Measurements from ENCODE around the gene ZNF878.
"Not testable (repeated sequence)": the region's sequence is repeated elsewhere in the genome, so short reads cannot be mapped to it uniquely, and the experiment has no call there.

Gene ZNF878

DNA sequence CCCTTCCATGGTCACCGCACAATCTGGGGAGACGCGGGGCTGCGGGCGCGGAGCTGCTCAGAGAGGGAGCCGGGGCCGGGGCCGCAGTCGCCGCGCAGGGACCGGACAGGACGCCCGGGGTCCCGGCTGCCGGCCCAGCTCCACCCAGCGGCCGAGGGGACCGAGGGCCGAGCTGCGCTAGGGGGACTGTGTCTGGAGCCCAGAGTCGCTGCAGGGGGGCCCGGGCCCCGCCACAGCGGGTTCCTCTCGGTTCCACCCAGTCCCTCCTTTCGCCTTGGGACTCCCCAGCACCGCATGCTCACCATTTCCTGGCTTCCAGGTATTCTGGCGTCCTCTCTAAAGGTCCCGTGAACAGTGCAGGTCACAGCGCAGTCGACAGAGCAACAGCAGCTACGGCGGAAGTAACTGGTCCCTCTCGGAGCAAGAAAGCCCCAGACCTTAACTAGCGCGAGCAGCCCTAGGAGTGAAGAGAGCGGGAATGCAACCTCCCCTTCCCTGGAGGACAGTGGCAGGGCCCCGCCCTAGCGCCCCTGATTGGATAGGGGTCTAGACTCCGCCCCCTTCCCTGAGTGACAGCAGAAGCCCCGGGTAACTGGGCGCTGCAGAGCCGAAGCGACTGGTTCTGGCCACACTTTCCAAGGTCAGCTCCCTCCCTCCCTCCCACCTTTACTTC lies at the start of gene ZNF878:
ZNF878 (minus strand) TSS at position 465 of the 673 bp plus-strand sequence; CDS start at position 305, 160 bp downstream.
- peak; percentile 93 for DNase-seq

DNA sequence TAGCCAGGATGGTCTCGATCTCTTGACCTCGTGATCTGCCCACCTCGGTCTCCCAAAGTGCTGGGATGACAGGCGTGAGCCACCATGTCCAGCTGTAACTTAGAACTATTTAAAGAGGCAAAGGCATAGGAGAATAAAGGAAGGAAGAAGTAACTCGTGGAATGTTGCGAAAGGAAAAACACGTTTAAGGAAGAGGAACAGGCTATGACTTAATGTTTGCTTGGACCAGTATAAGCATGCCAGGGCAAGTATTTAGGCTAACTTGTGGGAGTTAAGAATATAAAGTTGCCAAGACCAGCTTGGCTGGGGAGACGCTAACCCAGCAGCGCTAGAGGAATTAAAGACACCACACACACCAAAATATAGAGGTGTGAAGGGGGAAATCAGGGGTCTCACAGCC lies 45.3 kb upstream of the ZNF878 start:
- DNase-seq, result no peak

DNA sequence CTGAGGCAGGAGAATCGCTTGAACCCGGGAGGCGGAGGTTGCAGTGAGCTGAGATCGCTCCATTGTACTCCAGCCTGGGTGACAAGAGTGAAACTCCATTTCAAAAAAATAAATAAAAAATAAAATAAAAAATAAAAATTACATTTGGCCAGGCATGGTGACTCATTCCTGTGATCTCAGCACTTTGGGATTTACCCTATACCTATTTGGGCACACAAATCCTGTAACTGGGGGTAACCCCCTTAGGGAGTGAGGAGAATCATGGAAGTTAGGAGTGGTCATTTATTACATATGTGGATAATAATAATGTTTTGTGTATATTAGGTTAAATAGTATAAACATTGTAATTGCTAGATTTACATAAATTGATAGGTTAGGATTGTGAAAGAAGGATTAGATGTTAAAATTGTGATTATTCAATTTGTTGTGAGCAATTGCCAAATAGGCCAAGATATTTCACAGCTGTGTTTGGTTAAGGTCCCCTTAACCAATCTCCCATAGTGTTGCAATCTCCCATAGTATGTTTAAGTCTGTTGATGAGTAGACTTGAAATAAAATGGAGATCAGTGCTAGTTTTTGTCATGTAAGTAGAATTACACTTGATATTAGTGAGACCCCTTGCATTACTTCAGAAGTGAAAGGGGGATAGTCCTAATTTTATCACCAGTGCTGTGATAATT lies 42.5 kb upstream of the ZNF878 start:
- DNase-seq, result no peak

DNA sequence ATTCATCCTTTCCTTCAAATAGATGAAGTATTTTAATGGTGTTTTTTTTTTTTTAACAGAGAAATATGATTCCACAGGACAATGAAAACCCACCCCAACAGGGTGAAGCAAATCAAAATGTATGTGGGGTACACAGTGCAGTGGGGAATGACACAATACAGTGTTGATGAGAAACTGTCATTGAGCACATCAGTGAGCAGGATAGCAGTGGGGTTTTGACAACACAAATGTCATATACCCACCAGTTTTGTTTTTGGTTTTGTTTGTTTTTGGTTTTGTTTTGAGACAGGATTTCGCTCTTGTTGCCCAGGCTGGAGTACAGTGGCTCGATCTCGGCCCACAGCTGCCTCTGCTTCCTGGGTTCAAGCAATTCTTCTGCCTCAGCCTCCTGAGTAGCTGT lies 41.0 kb upstream of the ZNF878 start:
- no peak for DNase-seq

DNA sequence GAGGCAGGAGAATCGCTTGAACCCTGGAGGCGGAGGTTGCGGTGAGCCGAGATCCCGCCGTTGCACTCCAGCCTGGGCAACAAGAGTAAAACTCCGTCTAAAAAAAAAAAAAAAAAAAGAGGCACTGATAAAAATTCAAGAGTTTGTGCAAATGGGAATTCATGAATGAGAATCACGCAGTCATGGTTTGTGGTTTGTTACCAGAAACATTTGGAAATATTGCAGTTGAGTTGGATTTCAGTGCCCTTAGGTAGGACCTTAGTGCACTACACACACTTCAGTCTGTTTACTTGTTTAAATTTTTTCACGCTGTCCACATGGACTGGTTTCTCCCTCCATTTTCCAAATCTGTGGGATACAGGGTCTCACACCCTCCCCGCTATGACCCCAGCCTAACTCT lies 40.2 kb upstream of the ZNF878 start:
- DNase-seq, result no peak

DNA sequence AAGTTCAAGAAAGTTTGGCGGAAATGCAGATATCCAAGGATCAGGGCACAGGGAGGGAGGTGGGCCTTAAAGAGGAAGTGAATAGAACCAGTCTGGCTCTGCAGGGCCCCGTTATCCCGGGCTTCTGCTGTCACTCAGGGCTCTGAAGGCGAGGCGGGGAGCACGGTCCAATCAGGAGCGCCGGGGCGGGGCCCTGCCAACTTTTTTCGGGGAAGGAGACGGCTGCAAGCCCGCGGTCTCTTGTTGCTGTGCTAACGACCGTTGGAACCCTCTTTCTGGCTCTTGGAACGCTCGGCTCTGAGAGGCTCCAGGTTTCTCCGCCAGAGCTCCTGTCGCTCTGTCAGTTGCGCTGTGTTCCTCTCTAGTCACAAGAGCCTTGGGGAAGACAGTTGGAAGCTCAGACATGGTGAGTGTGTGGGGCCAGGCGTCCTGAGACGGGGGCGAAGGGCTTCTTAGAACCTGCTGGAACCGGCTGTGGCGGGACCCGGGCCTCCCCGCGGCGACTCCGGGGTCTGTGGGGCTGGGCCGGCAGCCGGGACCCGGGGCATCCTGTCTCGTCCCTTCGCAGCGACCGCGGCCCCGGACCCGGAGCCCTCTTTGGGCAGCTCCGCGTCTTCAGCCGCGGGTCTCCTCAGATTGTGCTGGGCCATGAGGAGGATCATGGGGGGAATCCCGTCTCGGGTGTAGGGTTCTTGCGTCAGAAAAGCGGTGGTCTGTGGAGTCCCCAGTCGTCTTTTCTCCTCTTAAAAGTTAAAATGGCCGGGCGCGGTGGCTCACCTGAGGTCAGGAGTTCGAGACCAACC lies 39.5 kb upstream of the ZNF878 start:
- DNase-seq, result no peak

DNA sequence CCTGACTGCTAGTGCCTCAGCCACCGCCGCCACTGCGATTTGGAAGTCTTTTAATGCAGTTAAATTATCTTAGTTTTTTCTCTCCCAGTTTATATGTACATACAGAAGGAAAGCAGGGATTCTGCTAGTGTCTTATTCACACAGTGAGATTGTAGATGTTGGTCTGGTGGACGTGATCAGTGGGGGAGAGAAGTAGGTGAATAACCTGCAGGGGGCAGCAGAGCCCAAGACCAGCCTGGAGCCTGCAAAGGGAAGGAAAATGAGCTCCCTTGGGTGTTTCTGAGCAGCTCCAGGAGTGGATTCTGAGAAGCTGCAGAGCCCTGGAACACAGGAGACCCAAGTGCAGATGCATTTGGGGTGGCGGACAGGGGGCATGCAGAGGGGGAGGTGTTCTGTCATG lies 38.0 kb upstream of the ZNF878 start:
- DNase-seq, result peak; percentile 57

DNA sequence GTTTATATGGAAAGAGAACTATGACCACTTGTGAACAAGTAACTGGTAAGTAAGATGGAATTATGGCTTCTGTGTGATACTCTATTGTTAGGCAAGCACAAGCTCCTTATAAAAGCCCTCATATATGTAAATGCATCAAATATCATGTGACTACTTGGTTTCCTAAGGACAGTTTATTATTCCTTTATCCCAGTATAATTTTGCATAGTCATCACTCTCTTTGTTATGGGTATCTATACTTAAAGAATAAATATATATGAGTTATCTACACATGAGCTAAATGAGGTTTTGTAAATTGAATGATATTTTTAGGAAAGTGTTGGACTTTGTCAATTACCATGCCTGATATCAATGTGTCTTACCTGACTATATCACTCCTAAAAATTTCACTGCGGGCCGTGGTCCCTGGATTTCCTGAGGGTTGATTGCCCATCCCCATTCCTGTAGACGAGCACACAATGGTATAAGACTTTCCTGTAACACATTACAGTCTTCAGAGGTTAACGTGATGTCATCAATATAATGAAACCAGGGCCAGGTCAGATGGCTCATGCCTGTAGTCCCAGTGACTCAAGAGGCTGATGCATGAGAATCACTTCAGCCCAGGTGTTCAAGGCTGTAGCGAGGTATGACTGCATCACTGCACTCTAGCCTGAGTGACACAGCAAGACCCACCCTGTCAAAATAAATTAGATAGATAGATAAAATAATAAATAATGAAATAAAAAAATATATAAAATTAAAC lies 32.5 kb upstream of the ZNF878 start:
- no peak for DNase-seq

DNA sequence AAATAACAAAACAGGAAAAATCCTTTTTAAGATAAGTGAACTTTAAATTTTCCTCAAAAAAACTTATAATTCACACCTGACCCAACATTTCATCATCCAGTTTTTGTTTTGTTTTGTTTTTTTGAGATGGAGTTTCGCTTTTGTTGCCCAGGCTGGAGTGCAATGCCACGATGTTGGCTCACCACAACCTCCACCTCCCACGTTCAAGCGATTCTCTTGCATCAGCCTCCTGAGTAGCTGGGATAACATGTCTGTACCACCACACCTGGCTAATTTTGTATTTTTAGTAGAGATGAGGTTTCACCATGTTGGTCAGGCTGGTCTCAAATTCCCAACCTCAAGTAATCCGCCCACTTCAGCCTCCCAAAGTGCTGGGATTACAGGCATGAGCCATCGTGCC lies 30.6 kb upstream of the ZNF878 start:
- DNase-seq, result not testable (repeated sequence)

DNA sequence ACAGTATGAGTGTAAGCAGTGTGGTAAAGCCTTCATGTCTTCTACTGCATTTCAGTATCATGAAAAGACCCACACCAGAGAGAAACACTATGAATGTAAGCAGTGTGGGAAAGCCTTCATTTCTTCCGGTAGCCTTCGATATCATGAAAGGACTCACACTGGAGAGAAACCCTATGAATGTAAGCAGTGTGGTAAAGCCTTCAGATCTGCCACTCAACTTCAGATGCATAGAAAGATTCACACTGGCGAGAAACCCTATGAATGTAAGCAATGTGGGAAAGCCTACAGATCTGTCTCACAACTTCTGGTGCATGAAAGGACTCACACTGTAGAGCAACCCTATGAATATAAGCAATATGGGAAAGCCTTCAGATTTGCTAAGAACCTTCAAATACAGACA lies 24.6 kb upstream of the ZNF878 start:
- DNase-seq, result no peak

DNA sequence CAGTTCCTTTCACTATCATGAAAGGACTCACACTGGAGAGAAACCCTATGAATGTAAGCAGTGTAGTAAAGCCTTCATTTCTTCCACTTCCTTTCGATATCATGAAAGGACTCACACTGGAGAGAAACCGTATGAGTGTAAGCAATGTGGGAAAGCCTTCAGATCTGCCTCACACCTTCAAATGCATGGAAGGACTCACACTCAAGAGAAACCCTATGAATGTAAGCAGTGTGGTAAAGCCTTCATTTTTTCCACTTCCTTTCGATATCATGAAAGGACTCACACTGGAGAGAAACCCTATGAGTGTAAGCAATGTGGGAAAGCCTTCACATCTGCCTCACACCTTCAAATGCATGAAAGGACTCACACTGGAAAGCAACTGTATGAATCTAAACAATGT lies 23.6 kb upstream of the ZNF878 start:
- not testable (repeated sequence) for DNase-seq

DNA sequence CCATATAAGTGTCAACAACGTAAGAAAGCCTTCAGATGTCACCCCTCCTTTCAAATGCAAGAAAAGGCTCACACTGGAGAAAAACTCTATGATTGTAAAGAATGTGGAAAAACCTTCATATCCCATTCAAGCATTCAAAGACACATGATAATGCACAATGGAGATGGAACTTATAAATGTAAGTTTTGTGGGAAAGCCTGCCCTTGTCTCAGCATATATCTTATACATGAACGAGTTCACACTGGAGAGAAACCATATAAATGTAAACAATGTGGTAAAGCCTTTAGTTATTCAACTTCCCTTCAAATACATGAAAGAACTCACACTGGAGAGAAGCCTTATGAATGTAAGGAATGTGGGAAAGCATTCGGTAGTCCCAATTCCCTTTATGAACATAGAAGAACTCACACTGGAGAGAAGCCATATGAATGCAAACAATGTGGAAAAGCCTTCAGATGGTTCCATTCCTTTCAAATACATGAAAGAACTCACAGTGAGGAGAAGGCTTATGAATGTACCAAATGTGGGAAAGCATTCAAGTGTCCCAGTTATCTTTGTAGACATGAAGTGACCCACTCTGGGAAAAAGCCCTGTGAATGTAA lies 22.9 kb upstream of the ZNF878 start:
- DNase-seq, result no peak

DNA sequence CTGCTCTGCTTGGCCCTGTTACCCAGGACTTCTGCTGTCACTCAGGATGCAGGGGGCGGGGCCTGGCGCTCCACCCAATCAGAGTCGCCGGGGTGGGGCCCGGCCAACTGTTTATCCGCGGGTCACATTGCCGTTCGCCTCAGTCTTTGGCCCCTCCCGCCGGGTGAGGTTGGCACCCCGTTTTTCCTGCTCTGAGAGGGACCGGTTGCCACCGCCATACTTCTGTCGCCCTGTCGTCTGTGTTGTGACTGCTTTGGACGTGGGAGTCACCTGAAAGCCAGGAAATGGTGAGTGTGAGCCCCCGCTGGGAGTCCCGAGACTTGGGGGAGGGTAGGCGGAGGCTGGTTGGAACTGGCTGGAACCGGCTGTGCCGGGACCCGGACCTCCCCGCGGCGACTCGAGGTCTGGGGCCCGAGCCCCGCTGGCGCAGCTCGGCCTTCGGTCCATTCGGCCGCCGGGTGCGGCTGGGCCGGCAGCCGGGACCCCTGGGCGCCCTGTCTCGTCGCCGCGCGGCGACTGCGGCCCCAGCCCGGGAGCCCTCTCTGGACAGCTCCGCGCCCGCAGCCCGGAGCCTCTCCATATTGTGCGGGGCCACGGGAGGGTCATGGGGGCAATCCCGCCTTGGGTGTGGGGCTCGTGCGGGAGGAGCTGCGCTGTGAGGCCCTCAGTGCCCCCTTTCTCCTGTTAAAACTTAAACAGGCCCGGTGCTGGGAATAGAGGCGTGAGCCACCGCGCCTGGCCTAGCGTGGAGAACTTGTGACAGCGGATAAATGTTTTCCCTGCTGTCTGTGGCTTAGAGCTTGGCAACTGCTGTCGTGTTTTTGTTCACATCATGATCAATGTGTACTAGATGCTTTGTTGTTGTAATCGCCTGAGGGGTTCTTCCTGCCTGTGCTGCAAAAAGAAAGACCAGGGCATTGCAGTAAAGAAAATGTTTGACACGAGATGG lies 12.1 kb upstream of the ZNF878 start, which contains the start of gene ZNF844:
ZNF844 (plus strand) TSS at position 142 of the 949 bp plus-strand sequence; CDS start at position 285, 143 bp downstream.
- DNase-seq, result no peak

DNA sequence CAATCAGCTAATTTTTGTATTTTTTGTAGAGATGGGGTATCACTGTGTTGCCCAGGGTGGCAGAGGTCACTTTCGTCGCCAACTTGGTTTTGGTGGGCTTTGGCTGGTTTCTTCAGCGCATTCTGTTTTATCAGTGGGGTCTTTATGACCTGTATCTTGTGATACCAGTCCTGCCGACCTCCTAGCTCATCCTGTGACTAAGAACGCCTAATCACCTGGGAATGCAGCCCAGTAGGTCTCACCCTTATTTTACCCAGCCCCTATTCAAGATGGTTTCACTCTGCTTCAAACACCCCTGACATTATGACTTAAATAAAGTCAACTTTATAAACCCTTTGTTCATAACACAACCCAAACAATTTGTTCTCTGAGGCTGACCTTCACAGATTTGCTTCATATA lies 3.0 kb upstream of the ZNF878 start:
- no peak for DNase-seq

DNA sequence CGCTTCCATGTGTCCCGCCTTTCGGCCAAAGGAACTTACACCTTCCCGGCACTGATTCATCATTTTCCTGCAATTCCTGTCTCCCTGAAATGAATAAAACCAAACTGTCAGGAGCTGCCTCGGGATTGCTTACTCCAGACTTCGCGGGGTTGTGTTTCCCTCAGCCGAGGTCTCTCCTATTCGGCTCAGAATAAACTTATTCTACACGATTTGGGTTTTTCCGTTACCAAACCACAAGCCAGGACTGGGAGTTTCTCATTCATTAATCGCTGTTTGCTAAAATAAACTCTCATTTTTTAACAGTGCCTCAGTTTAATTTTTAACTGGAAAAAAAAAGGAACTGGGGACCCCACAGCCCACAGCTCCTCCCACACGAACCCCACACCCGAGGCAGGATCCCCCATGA lies 667 bp downstream of the ZNF878 start:
- DNase-seq, result peak; percentile 30

DNA sequence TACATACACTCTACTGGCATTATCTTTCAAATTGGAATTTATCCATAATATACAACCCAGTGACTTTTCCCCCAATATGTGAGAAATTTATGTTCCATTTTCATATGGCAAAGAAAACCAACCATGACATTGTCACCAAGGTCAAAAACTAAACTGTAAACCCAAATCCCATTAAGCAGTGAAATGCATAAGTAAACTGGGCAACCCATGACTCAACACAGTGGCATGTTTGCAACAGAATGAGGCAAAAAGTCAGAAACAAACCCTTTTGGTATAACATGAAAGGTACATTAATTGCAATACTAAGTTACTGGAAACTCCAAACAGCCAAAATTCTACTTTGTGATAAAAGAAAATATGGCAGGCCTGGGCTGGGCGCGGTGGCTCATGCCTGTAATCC lies 4.9 kb downstream of the ZNF878 start:
- DNase-seq, result no peak

DNA sequence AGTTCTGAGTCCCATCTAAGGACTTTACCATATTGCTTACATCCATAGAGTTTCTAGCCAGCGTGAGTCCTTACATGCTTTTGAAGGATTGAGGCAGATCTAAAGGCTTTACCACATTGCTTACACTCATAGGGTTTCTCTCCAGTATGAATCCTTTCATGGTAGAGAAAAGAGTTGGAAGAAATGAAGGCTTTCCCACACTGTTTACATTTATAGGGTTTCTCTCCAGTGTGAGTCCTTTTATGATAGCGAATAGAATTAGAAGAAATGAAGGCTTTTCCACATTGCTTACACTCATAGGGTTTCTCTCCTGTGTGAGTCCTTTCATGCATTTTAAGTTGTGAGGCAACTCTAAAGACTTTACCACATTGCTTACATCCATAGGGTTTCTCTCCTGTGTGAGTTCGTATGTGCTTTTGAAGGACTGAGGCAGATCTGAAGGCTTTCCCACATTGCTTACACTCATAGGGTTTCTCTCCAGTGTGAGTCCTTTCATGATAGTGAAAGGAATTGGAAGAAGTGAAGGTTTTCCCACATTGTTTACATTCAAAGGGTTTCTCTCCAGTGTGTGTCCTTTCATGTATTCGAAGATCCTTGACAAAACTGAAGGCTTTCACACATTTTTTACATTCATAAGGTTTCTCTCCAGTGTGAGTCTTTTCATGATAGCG lies 8.9 kb downstream of the ZNF878 start:
- no peak for DNase-seq

DNA sequence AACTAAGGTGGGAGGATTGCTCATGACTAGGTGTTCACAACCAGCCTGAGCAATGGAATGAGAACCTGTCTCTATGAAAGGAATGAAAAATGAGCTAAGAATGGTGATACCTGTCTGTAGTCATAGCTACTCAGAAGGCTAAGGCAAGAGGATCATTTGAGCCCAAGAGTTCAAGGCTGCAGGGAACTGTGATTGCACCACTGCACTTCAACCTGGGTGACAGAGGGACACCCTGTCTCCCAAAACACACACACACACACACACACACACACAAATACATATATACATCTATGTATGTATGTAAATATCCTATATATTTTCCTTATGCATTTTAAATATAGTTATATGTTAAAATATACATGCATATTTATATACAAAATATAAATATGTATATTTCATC lies 9.9 kb downstream of the ZNF878 start:
- no peak for DNase-seq

DNA sequence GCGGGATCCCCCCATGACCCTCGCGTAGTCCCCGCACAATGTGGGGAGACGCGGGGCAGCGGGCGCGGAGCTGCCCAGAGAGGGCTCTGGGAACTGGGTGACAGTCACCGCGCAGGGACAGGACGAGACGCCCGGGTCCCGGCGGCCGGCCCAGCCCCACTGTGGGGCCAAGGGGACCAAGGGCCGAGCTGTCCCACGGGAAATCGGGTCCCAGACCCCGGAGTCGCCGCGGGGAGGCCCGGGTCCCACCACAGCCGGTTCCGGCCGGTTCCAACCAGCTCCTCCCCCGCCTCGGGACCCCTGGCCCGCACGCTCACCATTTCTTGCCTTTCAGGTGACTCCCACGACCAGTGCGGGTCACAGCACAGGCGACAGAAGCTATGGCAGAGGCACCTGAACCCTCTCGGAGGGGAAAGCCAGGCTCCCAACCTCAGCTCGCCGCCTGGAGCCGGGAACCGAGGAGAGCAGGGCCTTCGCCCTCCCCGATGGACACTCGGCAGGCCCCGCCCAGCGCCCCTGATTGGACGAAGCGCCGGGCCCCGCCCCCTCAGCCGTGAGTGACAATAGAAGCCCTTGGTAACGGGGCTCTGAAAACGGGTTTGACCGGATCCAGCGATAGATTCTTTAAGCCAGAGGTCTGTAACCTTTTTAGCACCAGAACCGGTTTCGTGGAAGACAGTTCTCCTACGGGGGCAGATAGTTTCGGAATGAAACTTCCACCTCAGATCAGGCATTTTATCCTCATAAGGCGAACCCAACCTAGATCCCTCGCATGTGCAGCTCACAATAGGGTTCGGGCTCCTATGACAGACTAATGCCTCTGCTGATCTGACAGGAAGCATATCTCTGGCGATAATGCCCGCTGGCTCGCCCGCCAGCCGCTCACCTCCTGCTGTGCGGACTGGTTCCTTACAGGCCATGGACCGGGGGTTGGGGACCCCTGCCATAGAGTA lies 17.3 kb downstream of the ZNF878 start, which contains the start of gene ZNF433:
ZNF433 (minus strand) TSS at position 460 of the 953 bp plus-strand sequence; CDS start at position 320, 140 bp downstream.
- DNase-seq, result peak; percentile 90

All from NCI-H1105 treated with DMSO at 0.1 percent for 48 hours (cell line).